ENCODE measurements around the gene HOXD8. TPM values are rescaled to one million over a fixed set of nuclear protein-coding genes. Genes with fewer than 3 reads are reported as not detected.

HOXD8 gene
- total and polyA plus RNA-seq, 9 of the 15 experiments (the other 6 are each of a cell fraction or from before 2014, with no cell fraction given), result 0.04 to 0.15 TPM; not detected in 7

GRCh38 chr2:176085861-176086771 lies 43.4 kb upstream of the HOXD8 start (continued):
- TF ChIP-seq NFYB (IDR thresholded peaks at IDR 0.05; ENCODE audit: extremely low read depth, insufficient read length), result no peak
- TF ChIP-seq CREB3 (tag; conservative IDR thresholded peaks at IDR 0.05; ENCODE audit: low read depth), result no peak
- no peak for TF ChIP-seq CREBBP (IDR thresholded peaks at IDR 0.05; ENCODE audit: low read depth, low read length)
- no peak for TF ChIP-seq HDAC3 (IDR thresholded peaks at IDR 0.05; ENCODE audit: borderline replicate concordance, partially characterized antibody)
- TF ChIP-seq RAD21 (CRISPR knock-in tag; conservative IDR thresholded peaks at IDR 0.05 in 1 of 2, IDR thresholded peaks at IDR 0.05 in 1 of 2), result peak; percentile 77 to 80
- TF ChIP-seq SIX5 (IDR thresholded peaks at IDR 0.05; ENCODE audit: borderline replicate concordance in 1 of 2, insufficient read depth in 1 of 2, low read depth in 1 of 2, low read length in 2 of 2), result no peak
- no peak for TF ChIP-seq PRDM10 (IDR thresholded peaks at IDR 0.05; ENCODE audit: partially characterized antibody)
- peak; percentile 79 for TF ChIP-seq CC2D1A (IDR thresholded peaks at IDR 0.05)
- no peak for TF ChIP-seq FOXP1 (CRISPR knock-in tag; IDR thresholded peaks at IDR 0.05)
- TF ChIP-seq DPF2 (IDR thresholded peaks at IDR 0.05), result no peak
- 0 out of 2 replicates have a peak, but pooled peaks have one; percentile 56 for TF ChIP-seq ARID2 (IDR thresholded peaks at IDR 0.05)
- peak; percentile 75; the same call in 1 of the 2 replicates for TF ChIP-seq STAG1 (CRISPR knock-in tag; IDR thresholded peaks at IDR 0.05; ENCODE audit: borderline replicate concordance)
- TF ChIP-seq TARDBP (IDR thresholded peaks at IDR 0.05), result no peak
- no peak for TF ChIP-seq CEBPZ (IDR thresholded peaks at IDR 0.05; ENCODE audit: borderline replicate concordance, low read depth, low read length)
- TF ChIP-seq SMC3 (conservative IDR thresholded peaks at IDR 0.05; ENCODE audit: insufficient read depth, low read depth, low read length), result peak; percentile 69
- peak; percentile 72 to 76 (median 75) for TF ChIP-seq CTCF (IDR thresholded peaks at IDR 0.05 in 2 of 3, conservative IDR thresholded peaks at IDR 0.05 in 1 of 3; ENCODE audit: insufficient read depth in 2 of 3, low read depth in 1 of 3, low read length in 3 of 3)

Data from K562 (cell line).